ENCODE measurements around the gene DUSP9.

The DUSP9 gene

DNA sequence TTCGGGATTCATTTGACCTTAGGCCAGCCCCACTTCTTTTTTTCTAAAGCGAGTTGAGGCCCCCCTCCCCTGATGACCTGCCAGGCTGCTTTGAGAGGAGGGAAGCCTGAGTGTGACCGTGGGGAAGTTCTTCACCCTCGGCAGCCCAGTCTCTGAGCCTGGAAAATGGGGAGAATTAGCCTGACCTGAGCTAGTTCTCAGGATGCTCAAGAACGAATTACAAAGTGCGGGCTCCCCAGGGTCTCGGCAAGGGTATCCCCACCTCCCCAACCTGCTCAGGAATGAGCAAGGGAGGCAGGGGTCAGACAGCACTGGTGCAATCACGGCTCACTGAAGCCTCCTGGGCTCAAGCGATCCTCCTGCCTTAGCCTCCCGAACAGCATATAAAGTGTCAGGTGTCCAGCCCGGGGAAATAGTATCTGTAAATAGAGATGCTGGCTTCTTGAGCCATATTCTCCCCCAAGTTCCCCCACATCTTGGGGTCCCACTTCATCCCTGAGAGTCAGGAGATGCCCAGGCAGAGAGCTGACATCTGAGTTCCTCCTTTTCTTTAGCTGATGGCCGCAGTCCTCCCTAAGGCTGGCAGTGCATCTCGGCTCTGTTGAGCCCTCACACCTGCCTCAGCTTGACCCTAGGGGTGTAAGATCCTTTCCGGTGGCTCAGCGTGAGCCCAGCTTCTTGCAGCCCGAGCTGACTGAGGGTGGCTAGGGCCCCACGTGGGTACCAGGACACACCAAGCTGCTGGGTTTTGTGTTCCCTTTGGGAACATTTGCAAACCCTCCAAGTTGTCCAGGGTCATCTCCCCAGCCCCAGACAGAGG, 1.6 kb downstream of the DUSP9 start:
- peaks cover 41% of the 10 kb centered on the region for H3K27me3 Mint-ChIP-seq (ENCODE audit: low read depth, poor library complexity)
- TF ChIP-seq, protein P1, sequence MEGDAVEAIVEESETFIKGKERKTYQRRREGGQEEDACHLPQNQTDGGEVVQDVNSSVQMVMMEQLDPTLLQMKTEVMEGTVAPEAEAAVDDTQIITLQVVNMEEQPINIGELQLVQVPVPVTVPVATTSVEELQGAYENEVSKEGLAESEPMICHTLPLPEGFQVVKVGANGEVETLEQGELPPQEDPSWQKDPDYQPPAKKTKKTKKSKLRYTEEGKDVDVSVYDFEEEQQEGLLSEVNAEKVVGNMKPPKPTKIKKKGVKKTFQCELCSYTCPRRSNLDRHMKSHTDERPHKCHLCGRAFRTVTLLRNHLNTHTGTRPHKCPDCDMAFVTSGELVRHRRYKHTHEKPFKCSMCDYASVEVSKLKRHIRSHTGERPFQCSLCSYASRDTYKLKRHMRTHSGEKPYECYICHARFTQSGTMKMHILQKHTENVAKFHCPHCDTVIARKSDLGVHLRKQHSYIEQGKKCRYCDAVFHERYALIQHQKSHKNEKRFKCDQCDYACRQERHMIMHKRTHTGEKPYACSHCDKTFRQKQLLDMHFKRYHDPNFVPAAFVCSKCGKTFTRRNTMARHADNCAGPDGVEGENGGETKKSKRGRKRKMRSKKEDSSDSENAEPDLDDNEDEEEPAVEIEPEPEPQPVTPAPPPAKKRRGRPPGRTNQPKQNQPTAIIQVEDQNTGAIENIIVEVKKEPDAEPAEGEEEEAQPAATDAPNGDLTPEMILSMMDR (IDR thresholded peaks at IDR 0.05) = no peak
- H3K27ac Mint-ChIP-seq = no peak overlapping the region
- H3K4me3 Mint-ChIP-seq = peak overlapping the region; percentile 42
- H3K4me1 Mint-ChIP-seq = peaks cover 13% of the 10 kb centered on the region
- DNase-seq = no peak
- peaks cover 44% of the 10 kb centered on the region for H3K9me3 Mint-ChIP-seq
- peaks cover 4% of the 10 kb centered on the region for H3K36me3 Mint-ChIP-seq (ENCODE audit: low read depth)

DNA sequence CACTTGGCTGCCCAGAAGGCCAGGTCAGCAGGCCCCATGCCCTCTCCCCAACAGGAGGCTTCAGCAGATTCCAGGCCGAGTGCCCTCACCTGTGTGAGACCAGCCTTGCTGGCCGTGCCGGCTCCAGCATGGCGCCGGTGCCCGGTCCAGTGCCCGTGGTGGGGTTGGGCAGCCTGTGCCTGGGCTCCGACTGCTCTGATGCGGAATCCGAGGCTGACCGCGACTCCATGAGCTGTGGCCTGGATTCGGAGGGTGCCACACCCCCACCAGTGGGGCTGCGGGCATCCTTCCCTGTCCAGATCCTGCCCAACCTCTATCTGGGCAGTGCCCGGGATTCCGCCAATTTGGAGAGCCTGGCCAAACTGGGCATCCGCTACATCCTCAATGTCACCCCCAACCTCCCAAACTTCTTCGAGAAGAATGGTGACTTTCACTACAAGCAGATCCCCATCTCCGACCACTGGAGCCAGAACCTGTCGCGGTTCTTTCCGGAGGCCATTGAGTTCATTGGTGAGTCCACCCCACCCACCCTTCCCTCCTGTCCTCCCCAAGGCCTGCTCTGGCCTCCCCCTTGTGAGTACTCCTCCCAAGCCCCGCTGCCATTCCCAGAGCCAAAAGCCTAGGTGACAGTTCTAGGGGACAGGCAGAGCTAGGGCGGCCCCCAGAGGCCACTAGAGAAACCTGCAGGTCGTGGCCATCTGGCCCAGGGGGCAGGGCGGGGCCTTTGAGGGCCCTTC, 2.3 kb downstream of the DUSP9 start:
- no peak overlapping the region for H3K4me3 Mint-ChIP-seq
- peaks cover 13% of the 10 kb centered on the region for H3K4me1 Mint-ChIP-seq
- H3K27me3 Mint-ChIP-seq (ENCODE audit: low read depth, poor library complexity) = peaks cover 37% of the 10 kb centered on the region
- H3K36me3 Mint-ChIP-seq (ENCODE audit: low read depth) = peaks cover 4% of the 10 kb centered on the region
- DNase-seq = peak; percentile 49
- TF ChIP-seq, protein P1 (IDR thresholded peaks at IDR 0.05) = peak; percentile 30
- peaks cover 51% of the 10 kb centered on the region for H3K9me3 Mint-ChIP-seq
- H3K27ac Mint-ChIP-seq = no peak overlapping the region

DNA sequence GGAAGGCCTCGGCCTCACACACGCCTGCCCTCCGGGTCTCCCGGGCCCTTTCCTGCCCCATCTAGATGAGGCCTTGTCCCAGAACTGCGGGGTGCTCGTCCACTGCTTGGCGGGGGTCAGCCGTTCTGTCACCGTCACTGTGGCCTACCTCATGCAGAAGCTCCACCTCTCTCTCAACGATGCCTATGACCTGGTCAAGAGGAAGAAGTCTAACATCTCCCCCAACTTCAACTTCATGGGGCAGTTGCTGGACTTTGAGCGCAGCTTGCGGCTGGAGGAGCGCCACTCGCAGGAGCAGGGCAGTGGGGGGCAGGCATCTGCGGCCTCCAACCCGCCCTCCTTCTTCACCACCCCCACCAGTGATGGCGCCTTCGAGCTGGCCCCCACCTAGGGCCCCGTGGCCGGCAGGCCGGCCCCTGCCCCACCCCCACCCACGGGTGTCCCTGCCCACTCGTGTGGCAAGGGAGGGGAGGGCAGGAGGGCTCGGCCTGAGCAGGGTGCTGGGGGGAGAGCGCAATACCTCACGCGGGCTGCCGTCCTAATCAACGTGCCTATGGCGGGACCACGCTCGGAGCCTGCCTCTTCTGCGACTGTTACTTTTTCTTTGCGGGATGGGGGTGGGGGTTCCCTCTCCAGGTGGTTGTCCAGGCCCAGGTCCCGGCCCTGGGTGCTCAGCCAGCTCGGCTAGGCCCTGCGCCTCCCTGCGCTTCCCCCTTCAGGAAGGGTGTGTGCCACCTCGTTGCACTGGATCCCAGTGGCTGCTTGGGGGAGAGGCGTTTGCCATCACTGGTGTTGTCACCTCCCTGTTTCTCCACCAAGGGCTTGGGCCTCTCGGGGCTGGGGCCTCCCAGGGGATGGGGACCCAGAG, 3.1 kb downstream of the DUSP9 start:
- peaks cover 58% of the 10 kb centered on the region for H3K9me3 Mint-ChIP-seq
- H3K27ac Mint-ChIP-seq = no peak overlapping the region
- H3K36me3 Mint-ChIP-seq (ENCODE audit: low read depth) = peaks cover 4% of the 10 kb centered on the region
- peaks cover 31% of the 10 kb centered on the region for H3K27me3 Mint-ChIP-seq (ENCODE audit: low read depth, poor library complexity)
- H3K4me3 Mint-ChIP-seq = no peak overlapping the region
- TF ChIP-seq, protein P1 (IDR thresholded peaks at IDR 0.05) = no peak
- H3K4me1 Mint-ChIP-seq = peaks cover 13% of the 10 kb centered on the region
- DNase-seq = no peak

DNA sequence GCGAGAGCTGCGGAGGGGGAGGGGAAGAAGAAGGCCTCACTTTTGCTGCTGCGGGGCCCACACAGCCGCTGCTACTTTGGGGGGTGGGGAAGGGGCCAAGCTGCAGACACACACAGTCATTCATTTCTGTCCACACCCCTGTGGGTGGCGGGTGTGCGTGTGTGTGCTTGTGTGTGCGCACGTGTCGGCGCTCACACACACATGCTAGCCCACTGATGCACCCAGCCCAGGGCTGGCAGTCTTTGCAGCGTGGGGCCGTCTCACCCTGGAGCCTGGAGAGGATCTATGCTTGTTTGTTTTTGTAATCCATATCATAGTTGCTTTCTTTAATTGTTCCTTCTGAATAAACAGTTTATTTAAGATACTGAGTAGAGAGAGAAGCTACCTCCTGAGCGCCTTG, 4.0 kb downstream of the DUSP9 start:
- H3K36me3 Mint-ChIP-seq (ENCODE audit: low read depth) = peaks cover 4% of the 10 kb centered on the region
- H3K4me1 Mint-ChIP-seq = peaks cover 13% of the 10 kb centered on the region
- TF ChIP-seq, protein P1 (IDR thresholded peaks at IDR 0.05) = no peak
- H3K4me3 Mint-ChIP-seq = no peak overlapping the region
- no peak overlapping the region for H3K27ac Mint-ChIP-seq
- H3K27me3 Mint-ChIP-seq (ENCODE audit: low read depth, poor library complexity) = peaks cover 27% of the 10 kb centered on the region
- no peak for DNase-seq
- peaks cover 57% of the 10 kb centered on the region for H3K9me3 Mint-ChIP-seq

DNA sequence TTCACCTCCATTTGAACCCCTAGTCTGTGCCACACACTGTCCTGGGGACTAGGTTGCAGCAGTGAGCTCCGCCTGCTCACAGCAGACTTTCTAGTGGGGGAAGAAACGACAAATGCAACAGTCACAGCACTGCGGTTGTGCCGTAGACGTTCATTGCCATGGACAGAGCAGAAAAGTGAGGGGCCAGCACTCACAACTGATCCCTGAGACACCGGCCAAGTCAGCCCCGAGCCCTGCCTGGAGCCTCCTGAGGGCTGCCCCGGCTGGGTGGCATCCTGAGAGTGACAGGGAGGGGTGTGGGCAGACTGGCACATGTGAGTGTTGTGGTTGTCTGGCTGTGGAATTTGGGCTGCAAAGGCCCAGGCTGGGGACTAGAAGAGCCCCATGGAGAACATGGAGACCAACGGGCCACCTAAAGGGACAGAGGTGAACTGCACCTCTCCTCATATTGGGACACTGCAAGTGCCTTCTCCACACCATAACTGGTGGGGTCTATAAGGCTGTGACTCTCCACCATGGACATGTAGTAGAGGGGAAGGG, 4.6 kb downstream of the DUSP9 start:
- DNase-seq = no peak
- H3K27me3 Mint-ChIP-seq (ENCODE audit: low read depth, poor library complexity) = peaks cover 22% of the 10 kb centered on the region
- H3K9me3 Mint-ChIP-seq = peaks cover 56% of the 10 kb centered on the region
- peaks cover 8% of the 10 kb centered on the region for H3K4me1 Mint-ChIP-seq
- H3K36me3 Mint-ChIP-seq (ENCODE audit: low read depth) = peaks cover 4% of the 10 kb centered on the region
- H3K4me3 Mint-ChIP-seq = no peak overlapping the region
- TF ChIP-seq, protein P1 (IDR thresholded peaks at IDR 0.05) = peak; percentile 32
- H3K27ac Mint-ChIP-seq = no peak overlapping the region
